Measurements from ENCODE around the gene CEP95.

DNA sequence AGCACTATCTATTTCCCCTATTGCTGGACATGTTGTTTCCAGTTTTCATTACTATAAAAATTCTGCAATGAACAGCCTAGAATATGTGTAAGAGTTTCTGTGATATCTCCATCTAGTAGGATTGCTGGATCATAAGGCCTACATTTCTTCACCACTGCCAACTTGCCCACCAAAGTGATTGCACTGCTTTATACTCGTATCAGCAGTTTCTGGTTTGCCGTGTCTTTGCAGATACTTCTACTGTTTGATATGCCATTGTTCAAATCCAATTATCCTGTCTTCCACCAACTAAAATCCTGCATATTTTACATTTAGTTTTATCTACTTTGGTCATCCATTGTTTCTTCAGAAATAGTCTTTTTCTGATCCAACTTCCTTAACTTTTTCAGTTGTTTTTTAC lies 21.1 kb downstream of the CEP95 start:
- TF ChIP-seq, protein P1, sequence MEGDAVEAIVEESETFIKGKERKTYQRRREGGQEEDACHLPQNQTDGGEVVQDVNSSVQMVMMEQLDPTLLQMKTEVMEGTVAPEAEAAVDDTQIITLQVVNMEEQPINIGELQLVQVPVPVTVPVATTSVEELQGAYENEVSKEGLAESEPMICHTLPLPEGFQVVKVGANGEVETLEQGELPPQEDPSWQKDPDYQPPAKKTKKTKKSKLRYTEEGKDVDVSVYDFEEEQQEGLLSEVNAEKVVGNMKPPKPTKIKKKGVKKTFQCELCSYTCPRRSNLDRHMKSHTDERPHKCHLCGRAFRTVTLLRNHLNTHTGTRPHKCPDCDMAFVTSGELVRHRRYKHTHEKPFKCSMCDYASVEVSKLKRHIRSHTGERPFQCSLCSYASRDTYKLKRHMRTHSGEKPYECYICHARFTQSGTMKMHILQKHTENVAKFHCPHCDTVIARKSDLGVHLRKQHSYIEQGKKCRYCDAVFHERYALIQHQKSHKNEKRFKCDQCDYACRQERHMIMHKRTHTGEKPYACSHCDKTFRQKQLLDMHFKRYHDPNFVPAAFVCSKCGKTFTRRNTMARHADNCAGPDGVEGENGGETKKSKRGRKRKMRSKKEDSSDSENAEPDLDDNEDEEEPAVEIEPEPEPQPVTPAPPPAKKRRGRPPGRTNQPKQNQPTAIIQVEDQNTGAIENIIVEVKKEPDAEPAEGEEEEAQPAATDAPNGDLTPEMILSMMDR (conservative IDR thresholded peaks at IDR 0.05 in 1 of 2, IDR thresholded peaks at IDR 0.05 in 1 of 2; ENCODE audit: extremely low read depth in 1 of 2, insufficient read depth in 1 of 2, low read depth in 1 of 2, low read length in 2 of 2), result no peak
- no peak for TF ChIP-seq EZH2 (IDR thresholded peaks at IDR 0.05; ENCODE audit: borderline replicate concordance, low read length)

All from mammary epithelial cell (primary cell).